Upper lobe of left lung (tissue), 6 donors: ENCODE data around the gene AFF1. TPM values are rescaled to one million over a fixed set of nuclear protein-coding genes. Genes with fewer than 3 reads are reported as not detected.

Experiments used
- ATAC-seq, 2 donors: fragments of 200-7000 bp; cut with Tn5 transposase; one replicate each; pipeline ENCODE4 v1.9.1; 2022; ENCODE audit warnings: mild to moderate bottlenecking in 2 of 2, moderate library complexity in 2 of 2; ENCODE audit not compliant: low FRiP score in 2 of 2
- DNase-seq, 2 donors: peaks; one replicate each; pipeline ENCODE4 v3.0.0-alpha.2; 2019 to 2020
- H3K27ac ChIP-seq, 4 donors: fragments of 200-600 bp; sonication (generic); one replicate each; pipeline ENCODE4 v1.5.1; 2016 to 2019
- H3K27me3 ChIP-seq, 4 donors: fragments of 200-600 bp; sonication (generic); one replicate each; pipeline ENCODE4 v1.5.1; 2017 to 2019
- H3K36me3 ChIP-seq, 4 donors: fragments of 200-600 bp; sonication (generic); one replicate each; pipeline ENCODE4 v1.5.1; 2016 to 2019
- H3K4me1 ChIP-seq, 4 donors: fragments of 200-600 bp; sonication (generic); one replicate each; pipeline ENCODE4 v1.5.1; 2018 to 2019
- H3K4me3 ChIP-seq, 4 donors: fragments of 200-600 bp; sonication (generic); one replicate each; pipeline ENCODE4 v1.5.1; 2017 to 2019; ENCODE audit warnings: mild to moderate bottlenecking in 2 of 4, moderate library complexity in 1 of 4
- H3K9me3 ChIP-seq, 4 donors: fragments of 200-600 bp; sonication (generic); one replicate each; pipeline ENCODE4 v1.5.1; 2018 to 2019
- CTCF ChIP-seq, 6 experiments: fragments of 450-650 bp in 4 of 6; fragments of 200-600 bp in 2 of 6; sonication (generic) in 2 of 6; IDR thresholded peaks; one replicate each; pipeline ENCODE4 v1.5.1; 2016 to 2019; ENCODE audit warnings: antibody characterized with exemption in 6 of 6
- EP300 ChIP-seq, 4 donors: sonication (generic); formaldehyde crosslinking; IDR thresholded peaks; one replicate each; pipeline ENCODE4 v1.5.1; 2017; ENCODE audit warnings: antibody characterized with exemption in 4 of 4, control low read depth in 2 of 4
- POLR2A ChIP-seq, 4 donors: fragments of 450-650 bp; IDR thresholded peaks; one replicate each; pipeline ENCODE4 v1.5.1; 2016 to 2017; ENCODE audit warnings: antibody characterized with exemption in 4 of 4, mild to moderate bottlenecking in 2 of 4
- POLR2AphosphoS5 ChIP-seq, 2 donors: sonication (generic); formaldehyde crosslinking; IDR thresholded peaks; one replicate each; pipeline ENCODE4 v1.5.1; 2017; ENCODE audit warnings: antibody characterized with exemption in 2 of 2
- WGBS, 2 donors: methylation state at CpG; one replicate each; pipeline ENCODE4 v1.1.5; 2017 to 2018; 5-methylcytosine and 5-hydroxymethylcytosine counted together
- total RNA-seq, 6 donors: library from RNA; depleted of rRNA in 4 of 6; stranded (reverse); fragments of >200 nt in 4 of 6; gene quantifications; one replicate each; pipeline versions ENCODE4 v1.1.0 to v1.2.1, GENCODE V29; 2016 to 2021
- donor health status: DM: no; HTN: no; CAD: no; lungs with moderate emphysema.
- donor health status: DM: no; HTN: yes; CAD: no; lungs with severe emphysema.

Gene AFF1
- total RNA-seq, 6 donors from 2014 or later: 45.5 to 124 (median 83.9) TPM

- Histone ChIP-seq H3K4me1 (peaks cover 31 to 50% (median 43%) of the 10 kb centered on the region in 4 donors), H3K4me3 (peak overlapping the region; percentile 57 to 81 (median 74)), H3K27me3 (no peaks in the 10 kb centered on the region), H3K9me3 (no peaks in the 10 kb centered on the region), H3K36me3 (no peaks in the 10 kb centered on the region), H3K27ac (peak overlapping the region; percentile 91 to 96 (median 94))
- ATAC-seq: peak; percentile 1
- 5 to 6% methylated on average over 16 of the region's 16 CpGs for WGBS, 2 donors
- DNase-seq: no peak
- no peak for TF ChIP-seq CTCF (IDR thresholded peaks at IDR 0.05)
- TF ChIP-seq POLR2A (IDR thresholded peaks at IDR 0.05): no peak
- TF ChIP-seq EP300 (IDR thresholded peaks at IDR 0.05): no peak
- no peak for TF ChIP-seq POLR2AphosphoS5 (IDR thresholded peaks at IDR 0.05)
Observed at GRCh38 chr4:87005690-87006425, 71.0 kb downstream of the AFF1 start.

GRCh38 chr4:87006426-87006675 is 71.5 kb downstream of the AFF1 start:
- no peak for DNase-seq
- peaks cover 36 to 53% (median 46%) of the 10 kb centered on the region in 4 donors for H3K4me1 ChIP-seq
- TF ChIP-seq POLR2AphosphoS5 (IDR thresholded peaks at IDR 0.05): no peak
- TF ChIP-seq CTCF (IDR thresholded peaks at IDR 0.05): no peak
- no peak for TF ChIP-seq POLR2A (IDR thresholded peaks at IDR 0.05)
- no peak for TF ChIP-seq EP300 (IDR thresholded peaks at IDR 0.05)
- no peaks in the 10 kb centered on the region for H3K9me3 ChIP-seq
- peak overlapping the region; percentile 91 to 96 (median 94) for H3K27ac ChIP-seq
- H3K36me3 ChIP-seq: no peaks in the 10 kb centered on the region
- H3K27me3 ChIP-seq: no peaks in the 10 kb centered on the region
- 0 to 1% methylated on average over 6 to 9 of the region's 9 CpGs for WGBS, 2 donors
- peak overlapping the region; percentile 57 to 81 (median 74) for H3K4me3 ChIP-seq
- ATAC-seq: no peak

- Histone ChIP-seq H3K36me3 (no peaks in the 10 kb centered on the region), H3K4me3 (peak overlapping the region; percentile 57 to 81 (median 74)), H3K9me3 (no peaks in the 10 kb centered on the region), H3K27me3 (no peaks in the 10 kb centered on the region), H3K4me1 (peaks cover 41 to 53% (median 48%) of the 10 kb centered on the region in 4 donors), H3K27ac (peak overlapping the region; percentile 91 to 96 (median 94))
- 0% methylated on average over 18 to 47 of the region's 82 CpGs for WGBS, 2 donors
- peak; percentile 95 to 97 for ATAC-seq
- peak; percentile 97 for DNase-seq
- peak in 1 of 4 donors; percentile 71 for TF ChIP-seq EP300 (IDR thresholded peaks at IDR 0.05)
- TF ChIP-seq CTCF (IDR thresholded peaks at IDR 0.05): peak in 5 of 6 experiments; percentile 23 to 67 (median 56)
- TF ChIP-seq POLR2A (IDR thresholded peaks at IDR 0.05): peak; percentile 73 to 99 (median 98)
- TF ChIP-seq POLR2AphosphoS5 (IDR thresholded peaks at IDR 0.05): peak; percentile 93 to 99
Observed at GRCh38 chr4:87006676-87007527, 72.1 kb downstream of the AFF1 start.

- peaks cover 47 to 60% (median 55%) of the 10 kb centered on the region in 4 donors for H3K4me1 ChIP-seq
- H3K27me3 ChIP-seq: no peaks in the 10 kb centered on the region
- peak in 1 of 2 donors; percentile 71 for DNase-seq
- 1 to 2% methylated on average over 22 of the region's 22 CpGs for WGBS, 2 donors
- ATAC-seq: peak in 1 of 2 donors; percentile 50
- H3K4me3 ChIP-seq: peak overlapping the region; percentile 57 to 81 (median 74)
- H3K36me3 ChIP-seq: no peaks in the 10 kb centered on the region
- TF ChIP-seq POLR2AphosphoS5 (IDR thresholded peaks at IDR 0.05): peak in 1 of 2 donors; percentile 20
- no peak for TF ChIP-seq EP300 (IDR thresholded peaks at IDR 0.05)
- H3K27ac ChIP-seq: peak overlapping the region; percentile 91 to 96 (median 94)
- no peaks in the 10 kb centered on the region for H3K9me3 ChIP-seq
Observed at GRCh38 chr4:87007528-87008446, 73.0 kb downstream of the AFF1 start.
